ENCODE measurements around the gene MRPL1.
A peak's percentile ranks its signal among the peaks of the same experiment; 100 is the strongest.
"Not testable (repeated sequence)": the region's sequence is repeated elsewhere in the genome, so short reads cannot be mapped to it uniquely, and the experiment has no call there.

MRPL1 gene

DNA sequence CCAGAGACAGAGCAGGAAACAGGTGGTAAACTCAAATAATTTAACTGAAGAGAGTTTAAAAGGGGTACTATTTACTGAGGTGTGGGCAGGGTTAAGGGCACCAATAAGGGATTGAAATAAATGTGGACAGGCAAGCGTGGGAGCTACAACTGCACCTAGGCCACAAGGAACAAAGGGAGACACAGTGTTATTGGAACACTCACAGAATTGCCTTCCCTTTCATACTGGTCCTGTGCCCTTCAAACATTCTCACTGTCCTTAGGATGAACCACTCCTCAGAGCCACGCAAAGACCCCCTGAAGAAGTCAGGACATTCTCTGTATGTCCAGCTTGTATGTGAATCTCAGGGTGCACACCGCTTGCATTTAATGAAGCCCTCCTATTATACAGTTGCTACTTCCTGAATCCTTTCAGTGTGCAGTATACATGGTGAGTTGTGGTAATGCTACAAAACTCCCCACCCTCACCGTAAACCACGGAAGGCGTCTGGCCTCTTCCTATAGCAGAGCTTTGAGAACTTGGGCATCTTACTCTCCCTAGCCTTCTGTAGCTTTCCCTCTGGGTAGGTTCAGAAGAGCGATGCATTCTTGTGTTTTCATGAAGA is 9.6 kb upstream of the MRPL1 start:
- DNase-seq, result peak; percentile 78

DNA sequence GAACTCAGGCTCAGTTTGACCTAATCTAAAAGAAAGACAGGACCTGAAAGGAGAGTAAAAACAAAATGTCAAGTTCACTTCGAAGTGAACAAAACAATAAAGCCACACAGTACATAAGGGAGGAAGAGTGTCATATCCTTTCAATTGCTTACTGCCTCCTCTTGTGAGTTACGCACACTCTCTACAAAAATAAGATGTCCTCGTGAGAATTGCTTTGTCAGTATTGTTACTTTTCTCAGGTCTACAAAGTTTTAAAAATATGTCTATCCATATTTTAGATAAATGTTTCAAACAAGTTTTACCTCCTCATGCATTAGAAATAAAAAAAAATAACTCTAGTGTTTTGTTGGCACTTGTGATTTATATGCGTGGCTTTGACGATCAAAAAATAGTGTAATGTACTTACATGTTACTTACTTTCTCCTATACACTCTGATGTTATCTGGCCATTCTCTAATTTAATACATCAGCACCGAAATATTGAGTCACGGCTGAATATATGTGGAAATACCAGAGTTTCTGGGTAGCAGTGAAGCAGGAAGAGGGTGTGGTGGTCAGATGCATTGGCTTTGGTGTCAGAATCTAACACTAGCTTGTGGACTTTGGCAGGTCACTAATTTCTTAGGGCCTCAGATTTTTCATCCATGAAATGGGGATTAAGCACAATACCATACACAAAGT is 8.1 kb upstream of the MRPL1 start:
- peak; percentile 74 for DNase-seq

GRCh38 chr4:77856152-77856551 is 6.5 kb upstream of the MRPL1 start:
- DNase-seq, result no peak

DNA sequence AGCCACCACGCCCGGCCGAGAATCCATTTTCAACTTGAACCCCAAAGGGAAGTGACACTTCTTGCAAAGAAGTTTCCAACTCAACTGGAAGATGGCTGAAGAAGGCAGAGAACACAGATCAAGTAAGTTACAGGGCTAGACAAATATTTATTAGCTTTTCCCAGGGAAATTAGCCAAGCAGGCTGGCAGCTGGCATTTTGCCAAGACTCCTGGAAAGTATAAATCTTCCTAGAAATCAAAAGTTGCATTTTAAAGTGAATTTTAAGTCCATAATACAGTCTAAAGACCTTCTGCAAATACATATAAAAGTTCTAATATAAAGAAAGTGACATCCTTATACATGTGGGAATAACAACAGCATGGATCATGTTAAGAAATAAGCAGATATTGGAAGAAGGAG is 3.4 kb upstream of the MRPL1 start:
- DNase-seq, result no peak

DNA sequence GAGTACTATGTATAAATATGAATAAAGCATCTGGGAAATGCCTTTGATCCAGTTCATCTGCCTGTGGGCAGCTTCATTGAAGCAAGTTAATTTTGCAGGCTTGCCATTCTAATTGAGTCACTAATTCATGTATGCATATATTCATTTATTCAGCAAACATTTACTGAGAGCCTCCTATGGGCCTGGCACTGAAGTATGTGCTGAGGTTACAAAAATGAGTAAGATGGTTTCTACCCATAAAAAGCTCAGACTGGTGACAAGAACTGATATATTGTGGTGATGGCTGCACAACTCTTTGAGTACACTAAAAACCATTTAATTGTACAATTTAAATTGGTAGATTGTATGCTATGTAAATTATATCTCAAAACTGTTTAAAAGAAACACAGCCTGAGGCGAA is 1.1 kb upstream of the MRPL1 start:
- DNase-seq, result peak; percentile 80

DNA sequence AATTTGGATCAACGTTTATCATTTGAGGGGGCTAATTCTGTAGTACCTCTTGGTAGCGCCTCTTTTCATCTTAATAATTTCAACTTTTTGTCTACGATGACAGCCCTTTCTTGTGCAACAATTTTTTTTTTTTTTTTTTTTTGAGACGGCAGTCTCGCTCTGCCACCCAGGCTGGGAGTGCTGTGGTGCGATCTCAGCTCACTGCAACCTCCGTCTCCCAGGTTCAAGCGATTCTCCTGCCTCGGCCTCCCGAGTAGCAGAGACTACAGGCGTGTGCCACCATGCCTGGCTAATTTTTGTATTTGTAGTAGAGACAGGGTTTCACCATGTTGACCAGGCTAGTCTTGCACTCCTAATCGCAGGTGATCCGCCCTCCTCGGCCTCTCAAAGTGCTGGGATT is 711 bp downstream of the MRPL1 start:
- DNase-seq, result not testable (repeated sequence)

DNA sequence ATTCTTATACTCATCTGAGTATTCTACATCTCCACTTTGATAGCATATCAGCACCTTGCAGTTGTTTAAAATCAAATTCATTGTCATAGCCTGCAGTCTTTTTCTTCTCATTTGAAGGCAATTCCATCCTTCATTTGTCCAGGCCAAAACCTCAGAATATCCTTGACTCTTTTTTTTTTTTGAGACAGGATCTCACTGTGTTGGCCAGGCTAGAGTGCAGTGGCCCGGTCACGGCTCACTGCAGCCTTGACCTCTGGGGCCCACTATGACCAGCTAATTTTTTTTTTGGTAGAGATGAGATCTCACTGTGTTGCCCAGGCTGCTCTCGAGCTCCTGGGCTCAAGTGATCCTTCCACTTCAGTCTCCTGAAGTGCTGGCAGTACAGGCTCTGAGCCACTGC is 2.6 kb downstream of the MRPL1 start:
- no peak for DNase-seq

- no peak for DNase-seq
Observed at GRCh38 chr4:77872723-77873445, 10.3 kb downstream of the MRPL1 start.

- DNase-seq, result no peak
Observed at GRCh38 chr4:77877167-77877566, 14.5 kb downstream of the MRPL1 start.

- DNase-seq, result no peak
Observed at GRCh38 chr4:77877771-77878565, 15.3 kb downstream of the MRPL1 start.

DNA sequence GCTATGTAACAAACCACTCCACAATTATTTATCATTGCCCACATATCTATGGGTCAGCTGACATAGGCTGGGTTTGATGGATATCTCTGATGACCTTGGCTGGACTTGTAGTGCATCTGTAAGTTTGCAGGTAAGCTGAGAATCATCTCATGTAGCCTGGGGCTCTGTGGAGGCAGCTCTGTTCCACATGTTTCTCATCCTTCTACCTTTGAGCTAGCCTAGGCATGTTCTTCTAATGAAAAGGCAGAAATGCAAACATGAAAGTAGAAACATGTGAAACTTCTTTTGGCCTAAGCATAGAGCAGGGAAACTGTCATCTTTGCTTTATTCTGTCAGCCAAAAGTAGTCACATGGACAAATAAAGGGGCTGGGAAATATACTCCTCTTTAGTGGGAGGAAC is 18.2 kb downstream of the MRPL1 start:
- DNase-seq, result no peak

DNA sequence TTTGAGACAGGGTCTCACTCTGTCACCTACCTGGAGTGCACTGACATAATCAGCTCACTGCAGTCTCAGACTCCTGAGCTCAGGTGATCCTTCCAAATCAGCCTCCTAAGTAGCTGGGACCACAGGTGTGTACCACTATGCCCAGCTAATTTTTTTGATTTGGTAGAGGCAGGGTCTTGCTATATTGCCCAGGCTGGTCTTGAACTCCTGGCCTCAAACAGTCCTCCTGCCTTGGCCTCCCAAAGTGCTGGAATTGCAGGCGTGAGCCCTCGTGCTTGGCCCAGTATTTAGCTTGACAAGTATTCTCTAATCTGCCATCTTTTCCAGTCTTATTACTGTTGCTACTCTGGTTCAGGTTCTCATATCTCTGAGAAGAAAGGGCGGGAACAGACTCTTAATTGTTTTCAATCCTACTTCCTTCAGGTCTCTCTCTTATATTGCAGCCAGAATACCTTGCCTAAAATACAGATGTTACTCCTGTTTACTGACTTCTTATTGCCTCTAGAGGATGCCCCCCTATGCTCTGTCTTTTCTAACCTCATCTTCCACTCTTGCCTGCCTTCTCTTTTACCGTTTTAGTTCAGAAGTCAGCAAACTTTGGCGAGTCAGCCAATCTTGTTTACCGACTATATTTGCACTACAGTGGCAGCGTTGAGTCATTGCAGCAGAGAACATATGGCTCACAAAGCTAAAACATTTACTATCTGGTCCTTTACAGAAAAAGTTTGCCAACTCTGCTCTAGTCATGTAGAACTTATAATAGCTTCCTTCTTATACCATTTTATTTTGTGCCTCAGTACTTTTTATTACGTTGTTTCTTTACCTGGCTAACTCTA is 19.0 kb downstream of the MRPL1 start:
- no peak for DNase-seq

DNA sequence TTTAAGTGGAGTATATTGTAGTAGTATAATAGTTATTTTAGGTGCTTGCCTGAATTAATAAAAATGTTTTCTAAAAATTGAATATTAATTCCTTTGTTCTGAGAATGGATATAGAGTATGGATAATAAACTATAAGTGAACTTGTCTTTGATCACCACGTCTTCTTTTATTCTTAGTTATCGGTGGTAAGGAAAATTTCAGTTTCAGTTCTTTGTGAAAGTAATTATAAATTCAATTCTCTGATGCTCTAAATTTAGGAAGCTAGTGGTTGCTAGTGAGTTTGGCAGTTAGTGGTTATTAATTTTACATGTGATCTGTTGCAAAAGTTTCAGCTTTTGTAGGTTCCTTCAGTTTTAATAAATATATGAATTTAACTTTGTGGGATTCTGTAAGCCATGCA is 30.8 kb downstream of the MRPL1 start:
- DNase-seq, result no peak

- no peak for DNase-seq
Observed at GRCh38 chr4:77899607-77900006, 37.0 kb downstream of the MRPL1 start.

GRCh38 chr4:77903186-77903585 is 40.6 kb downstream of the MRPL1 start:
- no peak for DNase-seq

DNA sequence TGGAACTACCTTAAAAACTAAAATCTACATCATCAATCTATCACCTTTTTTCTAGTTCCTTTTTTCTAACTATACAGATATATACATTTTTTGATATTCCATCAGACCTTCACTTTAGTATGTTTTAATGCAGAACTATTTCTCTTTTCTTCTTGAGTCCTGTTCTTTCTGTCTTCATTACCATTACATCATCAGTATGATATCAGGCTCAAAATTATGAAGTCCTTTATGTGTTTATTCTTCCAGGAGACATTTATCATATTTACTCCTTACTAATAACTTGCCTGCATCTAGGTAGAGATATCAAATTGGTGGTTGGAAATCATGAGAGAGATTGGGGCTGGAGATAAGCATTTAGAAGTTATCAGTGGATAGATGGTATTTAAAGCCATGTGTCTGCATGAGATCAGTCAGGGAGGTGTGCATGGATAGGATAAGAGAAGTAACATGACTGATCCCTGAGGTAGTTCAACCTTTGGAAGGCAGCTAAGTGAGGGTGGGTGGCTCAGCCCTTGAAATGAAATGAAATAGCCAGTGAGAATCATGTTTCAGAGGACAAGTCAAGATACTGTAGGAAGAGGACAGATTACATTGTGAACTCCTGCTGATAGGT is 43.1 kb downstream of the MRPL1 start:
- DNase-seq, result no peak

GRCh38 chr4:77910676-77911075 is 48.0 kb downstream of the MRPL1 start:
- DNase-seq, result no peak

DNA sequence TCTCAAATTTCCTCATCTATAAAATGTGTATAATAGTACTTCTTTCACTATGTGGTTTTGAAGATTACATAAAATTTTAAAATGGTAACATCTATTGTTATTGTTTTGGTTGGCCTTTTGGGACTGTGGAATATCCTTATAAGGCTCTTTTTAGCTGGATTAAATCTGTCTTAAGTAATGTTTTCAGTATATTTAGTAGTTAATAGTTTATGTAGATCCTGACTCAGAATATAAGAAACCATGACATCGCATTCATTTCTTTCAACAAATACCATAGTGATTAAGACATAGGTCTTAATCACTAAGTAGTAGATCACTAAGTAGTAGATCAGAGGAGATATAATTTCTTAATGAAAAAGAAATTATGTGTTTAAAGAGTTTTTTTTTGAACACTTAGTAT is 48.5 kb downstream of the MRPL1 start:
- DNase-seq, result no peak

GRCh38 chr4:77911842-77912450 is 49.3 kb downstream of the MRPL1 start:
- no peak for DNase-seq

- DNase-seq, result no peak
Observed at GRCh38 chr4:77913348-77913747, 50.7 kb downstream of the MRPL1 start.

- no peak for DNase-seq
Observed at GRCh38 chr4:77917075-77917474, 54.4 kb downstream of the MRPL1 start.

DNA sequence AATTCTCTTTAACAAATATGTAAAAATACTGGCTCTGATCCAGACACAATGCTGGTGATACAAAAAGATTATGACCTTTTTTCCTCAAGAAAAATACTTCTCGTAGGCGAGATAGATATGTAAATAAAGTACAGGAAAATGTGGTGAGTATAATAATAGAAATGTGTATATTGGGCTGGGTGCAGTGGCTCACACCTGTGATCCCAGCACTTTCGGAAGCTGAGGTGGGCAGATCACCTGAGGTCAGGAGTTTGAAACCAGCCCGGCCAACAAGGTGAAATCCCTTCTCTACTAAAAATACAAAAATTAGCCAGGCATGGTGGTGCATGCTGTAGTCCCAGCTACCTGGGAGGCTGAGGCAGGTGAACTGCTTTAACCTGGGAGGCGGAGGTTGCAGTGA is 55.0 kb downstream of the MRPL1 start:
- no peak for DNase-seq
